IMR-90 (cell line): Measurements from ENCODE around the gene BTAF1.

Source experiments
- BHLHE40 ChIP-seq: fragments of 150-350 bp; IDR thresholded peaks from 2 replicates; pipeline ENCODE4 v1.6.1; 2016; ENCODE audit warnings: mild to moderate bottlenecking, low read depth, low read length
- CHD1 ChIP-seq: IDR thresholded peaks from 2 replicates; pipeline ENCODE4 v1.6.1; 2012; ENCODE audit warnings: low read depth, low read length, improper control_type of control experiment
- CTCF ChIP-seq: conservative IDR thresholded peaks from 2 replicates; pipeline ENCODE4 v1.5.1; 2012; ENCODE audit warnings: mild to moderate bottlenecking, low read depth, low read length, improper control_type of control experiment
- MAZ ChIP-seq: IDR thresholded peaks from 2 replicates; pipeline ENCODE4 v1.6.1; 2012; ENCODE audit warnings: low read depth, mild to moderate bottlenecking, low read length, improper control_type of control experiment, moderate library complexity, borderline replicate concordance
- RCOR1 ChIP-seq: IDR thresholded peaks from 2 replicates; pipeline ENCODE4 v1.6.1; 2012; ENCODE audit warnings: mild to moderate bottlenecking, low read length, improper control_type of control experiment; ENCODE audit not compliant: insufficient replicate concordance

- no peak for TF ChIP-seq CTCF
- TF ChIP-seq CHD1: no peak
- TF ChIP-seq MAZ: no peak
- no peak for TF ChIP-seq RCOR1
- no peak for TF ChIP-seq BHLHE40
These were observed 152.3 kb downstream of the BTAF1 start for GRCh38 chr10:92075829-92076228.
